DND-41 (cell line): ENCODE results near the gene TDP2.

Experiments used
- CTCF ChIP-seq: IDR thresholded peaks from 2 replicates; pipeline ENCODE4 v1.5.1; 2012; ENCODE audit warnings: borderline replicate concordance, low read length, moderate library complexity, mild to moderate bottlenecking; ENCODE audit not compliant: poor library complexity, severe bottlenecking; ENCODE audit errors: extremely low read depth
- EZH2 ChIP-seq: IDR thresholded peaks from 3 replicates; pipeline ENCODE4 v1.6.1; 2012; ENCODE audit warnings: borderline replicate concordance, low read depth, mild to moderate bottlenecking, moderate library complexity, low read length, inconsistent platforms; ENCODE audit not compliant: severe bottlenecking

- TF ChIP-seq EZH2 (no peak), CTCF (no peak)
Measured at GRCh38 chr6:24667378-24667803, 692 bp upstream of the TDP2 start.
